Liver (tissue), 9 donors: ENCODE measurements around the gene TAL1. TPM values are rescaled to one million over a fixed set of nuclear protein-coding genes. Genes with fewer than 3 reads are reported as not detected.
"Not testable (repeated sequence)": the region's sequence is repeated elsewhere in the genome, so short reads cannot be mapped to it uniquely, and the experiment has no call there.

Experiments
- DNase-seq: peaks from one replicate; pipeline ENCODE4 v3.0.0-alpha.2; 2017; ENCODE audit warnings: low spot score
- H3K27ac ChIP-seq, 2 donors: one replicate each; pipeline ENCODE4 v1.7.0; 2013; ENCODE audit warnings: inconsistent platforms in 2 of 2, low read length in 2 of 2, control low read depth in 1 of 2, low read depth in 1 of 2, mild to moderate bottlenecking in 1 of 2
- H3K27me3 ChIP-seq, 4 donors: one replicate each; pipeline versions ENCODE4 v1.6.1 to v1.7.0; 2013; ENCODE audit warnings: low read length in 3 of 4, inconsistent platforms in 1 of 4, mild to moderate bottlenecking in 1 of 4, moderate library complexity in 1 of 4; ENCODE audit not compliant: control insufficient read depth in 4 of 4, insufficient read depth in 4 of 4
- H3K36me3 ChIP-seq, 4 donors: one replicate each; pipeline versions ENCODE4 v1.6.1 to v1.7.0; 2013; ENCODE audit warnings: low read length in 3 of 4, mild to moderate bottlenecking in 3 of 4, low read depth in 1 of 4, moderate library complexity in 1 of 4; ENCODE audit not compliant: control insufficient read depth in 4 of 4, insufficient read depth in 3 of 4
- H3K4me1 ChIP-seq, 4 donors: one replicate each; pipeline versions ENCODE4 v1.6.1 to v1.7.0; 2013; ENCODE audit warnings: low read length in 3 of 4, mild to moderate bottlenecking in 3 of 4, moderate library complexity in 1 of 4; ENCODE audit not compliant: control insufficient read depth in 4 of 4, insufficient read depth in 4 of 4
- H3K4me3 ChIP-seq, 3 donors: one replicate each; pipeline versions ENCODE4 v1.6.1 to v1.7.0; 2013; ENCODE audit warnings: low read length in 3 of 3, control low read depth in 1 of 3, low read depth in 1 of 3, mild to moderate bottlenecking in 1 of 3
- H3K9ac ChIP-seq, 2 donors: one replicate each; pipeline ENCODE4 v1.7.0; 2013; ENCODE audit warnings: low read length in 2 of 2, mild to moderate bottlenecking in 2 of 2, moderate library complexity in 2 of 2, control low read depth in 1 of 2, low read depth in 1 of 2
- H3K9me3 ChIP-seq, 4 donors: one replicate each; pipeline versions ENCODE4 v1.6.1 to v1.7.0; 2013; ENCODE audit warnings: low read length in 3 of 4; ENCODE audit not compliant: control insufficient read depth in 4 of 4
- ATF3 ChIP-seq: IDR thresholded peaks from 2 replicates; pipeline ENCODE4 v1.6.1; 2016; ENCODE audit warnings: antibody characterized with exemption
- EGR1 ChIP-seq, 2 donors: IDR thresholded peaks; 2 replicates each; pipeline ENCODE4 v1.6.1; 2016 to 2018; ENCODE audit warnings: antibody characterized with exemption in 2 of 2, low read depth in 2 of 2
- FOXA1 ChIP-seq: IDR thresholded peaks from 2 replicates; pipeline ENCODE4 v1.6.1; 2016; ENCODE audit warnings: antibody characterized with exemption
- HNF4A ChIP-seq, 2 donors: conservative IDR thresholded peaks; 2 replicates each; pipeline ENCODE4 v1.6.1; 2016; ENCODE audit warnings: antibody characterized with exemption in 2 of 2, mild to moderate bottlenecking in 2 of 2
- JUND ChIP-seq, 2 donors: IDR thresholded peaks; 2 replicates each; pipeline ENCODE4 v1.6.1; 2016; ENCODE audit warnings: antibody characterized with exemption in 2 of 2
- NR2F2 ChIP-seq: IDR thresholded peaks from 2 replicates; pipeline ENCODE4 v1.6.1; 2016; ENCODE audit warnings: antibody characterized with exemption
- RAD21 ChIP-seq, 2 donors: IDR thresholded peaks; 2 replicates each; pipeline ENCODE4 v1.6.1; 2016; ENCODE audit warnings: antibody characterized with exemption in 2 of 2, mild to moderate bottlenecking in 2 of 2
- REST ChIP-seq: IDR thresholded peaks from 2 replicates; pipeline ENCODE4 v1.6.1; 2016; ENCODE audit warnings: antibody characterized with exemption, mild to moderate bottlenecking
- RXRA ChIP-seq, 2 donors: IDR thresholded peaks; 2 replicates each; pipeline ENCODE4 v1.6.1; 2017 to 2018; ENCODE audit warnings: antibody characterized with exemption in 2 of 2, mild to moderate bottlenecking in 1 of 2
- SP1 ChIP-seq: IDR thresholded peaks from 2 replicates; pipeline ENCODE4 v1.6.1; 2018; ENCODE audit warnings: antibody characterized with exemption, mild to moderate bottlenecking
- TAF1 ChIP-seq: conservative IDR thresholded peaks from 2 replicates; pipeline ENCODE4 v1.6.1; 2016; ENCODE audit warnings: antibody characterized with exemption, mild to moderate bottlenecking
- YY1 ChIP-seq: IDR thresholded peaks from 2 replicates; pipeline ENCODE4 v1.6.1; 2016; ENCODE audit warnings: antibody characterized with exemption, mild to moderate bottlenecking
- WGBS: extraction: QIAGEN DNeasy Blood & Tissue Kit; methylation state at CpG from one replicate; pipeline ENCODE4 v1.1.7; 2013; 5-methylcytosine and 5-hydroxymethylcytosine counted together
- polyA plus RNA-seq, 2 donors: library from polyadenylated mRNA; stranded (reverse) in 1 of 2; unstranded in 1 of 2; fragments of 200-250 nt in 1 of 2; fragments of >200 nt in 1 of 2; fragmentation: Nextera tagmentation in 1 of 2; extraction: Ambion mirVana in 1 of 2; gene quantifications; one replicate each; pipeline versions ENCODE4 v1.2.1 to v1.2.3, GENCODE V29; 2013 to 2015
- total RNA-seq, 2 donors: library from RNA; depleted of rRNA; stranded (reverse); fragments of >200 nt; gene quantifications; one replicate each; pipeline ENCODE4 v1.2.3, GENCODE V29; 2014
- TF ChIP-seq, protein P1 (sequence below): IDR thresholded peaks from 2 replicates; pipeline ENCODE4 v1.6.1; 2016; ENCODE audit warnings: antibody characterized with exemption
- donor health status: healthy.
- donor health status: healthy.
- donor health status: healthy.
- donor health status: healthy.
- donor health status: healthy.

Gene TAL1
- total and polyA plus RNA-seq, 4 donors: 0.79 to 184 (median 2.3) TPM

DNA sequence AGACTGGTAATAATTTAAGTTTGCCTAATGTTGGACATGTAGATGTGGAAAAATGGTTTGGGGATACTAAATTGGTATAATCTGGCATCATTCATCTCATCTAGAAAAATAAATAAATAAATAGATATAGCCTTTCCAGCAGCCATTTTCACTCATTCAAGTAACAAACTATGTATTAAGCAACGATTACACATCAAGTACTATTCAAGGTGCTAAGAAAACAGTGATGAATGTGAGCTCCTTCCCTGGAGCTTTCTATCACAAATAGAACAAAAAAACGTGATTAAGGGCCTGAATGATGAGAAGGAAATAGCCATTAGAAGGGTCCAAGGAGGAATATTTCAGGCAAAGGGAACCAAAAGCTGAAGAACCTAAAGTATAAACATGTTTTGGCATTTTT is 44.8 kb upstream of the TAL1 start:
- WGBS: 97% methylated on average over 2 of the region's 2 CpGs
- TF ChIP-seq NR2F2 (no peak), RXRA (IDR thresholded peaks at IDR 0.05) (no peak), TAF1 (no peak), RAD21 (IDR thresholded peaks at IDR 0.05) (no peak), YY1 (no peak), HNF4A (conservative IDR thresholded peaks at IDR 0.05) (no peak), JUND (IDR thresholded peaks at IDR 0.05) (no peak), REST (no peak), ATF3 (no peak), EGR1 (IDR thresholded peaks at IDR 0.05; ENCODE audit: low read depth in 2 of 2) (no peak), FOXA1 (no peak), SP1 (no peak)
- TF ChIP-seq, protein P1, sequence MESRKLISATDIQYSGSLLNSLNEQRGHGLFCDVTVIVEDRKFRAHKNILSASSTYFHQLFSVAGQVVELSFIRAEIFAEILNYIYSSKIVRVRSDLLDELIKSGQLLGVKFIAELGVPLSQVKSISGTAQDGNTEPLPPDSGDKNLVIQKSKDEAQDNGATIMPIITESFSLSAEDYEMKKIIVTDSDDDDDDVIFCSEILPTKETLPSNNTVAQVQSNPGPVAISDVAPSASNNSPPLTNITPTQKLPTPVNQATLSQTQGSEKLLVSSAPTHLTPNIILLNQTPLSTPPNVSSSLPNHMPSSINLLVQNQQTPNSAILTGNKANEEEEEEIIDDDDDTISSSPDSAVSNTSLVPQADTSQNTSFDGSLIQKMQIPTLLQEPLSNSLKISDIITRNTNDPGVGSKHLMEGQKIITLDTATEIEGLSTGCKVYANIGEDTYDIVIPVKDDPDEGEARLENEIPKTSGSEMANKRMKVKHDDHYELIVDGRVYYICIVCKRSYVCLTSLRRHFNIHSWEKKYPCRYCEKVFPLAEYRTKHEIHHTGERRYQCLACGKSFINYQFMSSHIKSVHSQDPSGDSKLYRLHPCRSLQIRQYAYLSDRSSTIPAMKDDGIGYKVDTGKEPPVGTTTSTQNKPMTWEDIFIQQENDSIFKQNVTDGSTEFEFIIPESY: no peak
- H3K4me3 ChIP-seq: no peak overlapping the region
- no peak overlapping the region for H3K9ac ChIP-seq
- H3K9me3 ChIP-seq: no peaks in the 10 kb centered on the region
- H3K27me3 ChIP-seq: no peaks in the 10 kb centered on the region
- H3K4me1 ChIP-seq: no peaks in the 10 kb centered on the region
- no peak for DNase-seq
- no peaks in the 10 kb centered on the region for H3K36me3 ChIP-seq
- H3K27ac ChIP-seq: no peak overlapping the region

GRCh38 chr1:47275811-47276210 is 43.8 kb upstream of the TAL1 start:
- H3K9me3 ChIP-seq, H3K27ac ChIP-seq, H3K9ac ChIP-seq, H3K4me1 ChIP-seq, H3K4me3 ChIP-seq, H3K36me3 ChIP-seq, DNase-seq, H3K27me3 ChIP-seq: not testable (repeated sequence)
- 97% methylated on average over 7 of the region's 7 CpGs for WGBS

DNA sequence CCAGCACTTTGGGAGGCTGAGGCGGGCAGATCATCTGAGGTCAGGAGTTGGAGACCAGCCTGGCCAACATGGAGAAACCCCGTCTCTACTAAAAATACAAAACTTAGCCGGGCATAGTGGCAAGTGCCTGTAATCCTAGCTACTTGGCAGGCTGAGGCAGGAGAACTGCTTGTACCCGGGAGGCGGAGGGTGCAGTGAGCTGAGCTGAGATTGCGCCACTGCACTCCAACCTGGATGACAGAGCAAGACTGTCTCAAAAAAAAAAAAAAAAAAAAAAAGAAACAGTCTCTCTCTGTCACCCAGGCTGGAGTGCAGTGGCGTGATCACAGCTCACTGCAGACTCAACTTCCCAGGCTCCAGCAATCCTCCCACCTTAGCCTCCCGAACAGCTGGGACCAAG is 33.5 kb upstream of the TAL1 start:
- DNase-seq, H3K36me3 ChIP-seq, H3K4me1 ChIP-seq, H3K9ac ChIP-seq, H3K27me3 ChIP-seq, H3K4me3 ChIP-seq, H3K27ac ChIP-seq, H3K9me3 ChIP-seq: not testable (repeated sequence)
- WGBS: 91% methylated on average over 8 of the region's 8 CpGs
